Activated CD8-positive, alpha-beta memory T cell treated with anti-CD3 and anti-CD28 coated beads for 1 hour (primary cell): ENCODE results near the gene ACP2.

Experiments
- DNase-seq, 2 donors: peaks; one replicate each; pipeline ENCODE4 v3.0.0-alpha.2; 2020; ENCODE audit warnings: low read depth in 1 of 2; ENCODE audit errors: extremely low read depth in 1 of 2

The ACP2 gene

GRCh38 chr11:47269002-47269828 is 20.6 kb upstream of the ACP2 start:
- DNase-seq = peak; percentile 49 to 73

GRCh38 chr11:47268448-47269001 is 19.9 kb upstream of the ACP2 start:
- DNase-seq = no peak

- no peak for DNase-seq
Observed at GRCh38 chr11:47267876-47268275, 19.3 kb upstream of the ACP2 start.

GRCh38 chr11:47264521-47264920 is 15.9 kb upstream of the ACP2 start:
- DNase-seq = no peak

GRCh38 chr11:47264119-47264518 is 15.5 kb upstream of the ACP2 start:
- DNase-seq = no peak

- no peak for DNase-seq
Observed at GRCh38 chr11:47261291-47261800, 12.7 kb upstream of the ACP2 start.

GRCh38 chr11:47260366-47260765 is 11.8 kb upstream of the ACP2 start:
- no peak for DNase-seq

- DNase-seq = no peak
Observed at GRCh38 chr11:47259232-47259977, 10.8 kb upstream of the ACP2 start.

GRCh38 chr11:47258317-47258902 is 9.8 kb upstream of the ACP2 start:
- DNase-seq = no peak

- DNase-seq = no peak
Observed at GRCh38 chr11:47257517-47258316, 9.1 kb upstream of the ACP2 start, which contains the start of gene NR1H3. TSS of gene NR1H3 (plus strand) at chr11:47257996. CDS start at chr11:47259217, 1,221 bp downstream.

GRCh38 chr11:47257177-47257516 is 8.5 kb upstream of the ACP2 start:
- no peak for DNase-seq

GRCh38 chr11:47256374-47256773 is 7.8 kb upstream of the ACP2 start:
- no peak for DNase-seq

GRCh38 chr11:47254386-47254785 is 5.8 kb upstream of the ACP2 start:
- no peak for DNase-seq

GRCh38 chr11:47253660-47254059 is 5.0 kb upstream of the ACP2 start:
- no peak for DNase-seq

- no peak for DNase-seq
Observed at GRCh38 chr11:47251751-47252150, 3.1 kb upstream of the ACP2 start.

- DNase-seq = no peak
Observed at GRCh38 chr11:47249378-47249715, 733 bp upstream of the ACP2 start.

- no peak for DNase-seq
Observed at GRCh38 chr11:47248304-47248663, 330 bp downstream of the ACP2 start.

GRCh38 chr11:47247502-47247901 is 1.1 kb downstream of the ACP2 start:
- DNase-seq = no peak

- DNase-seq = no peak
Observed at GRCh38 chr11:47245611-47246357, 2.8 kb downstream of the ACP2 start.
